HCT116 (cell line): Measurements from ENCODE around the gene KRTAP4-6. TPM values are rescaled to one million over a fixed set of nuclear protein-coding genes. Genes with fewer than 3 reads are reported as not detected.
"Not testable (repeated sequence)": the region's sequence is repeated elsewhere in the genome, so short reads cannot be mapped to it uniquely, and the experiment has no call there.

Experiments used
- ATAC-seq: fragments of 200-7000 bp; cut with Tn5 transposase; 2 replicates; pipeline ENCODE4 v1.9.1; 2020; ENCODE audit warnings: mild to moderate bottlenecking, moderate library complexity
- BruUV-seq: library from RNA; stranded (reverse); fragments of 400-500 nt; replicated peaks from 2 replicates; lab custom pipeline; 2021; lab: Mats Ljungman, UMichigan
- CTCF ChIA-PET: fragments of 300-600 bp; sonication (Branson Sonifier 250); formaldehyde crosslinking; loops from one replicate; lab custom pipeline; 2021; ENCODE audit warnings: antibody characterized with exemption; lab: Charles Lee
- POLR2A ChIA-PET: fragments of 300-600, 350-600 bp; sonication (Branson Sonifier 250); formaldehyde crosslinking; loops from one replicate; lab custom pipeline; 2021; ENCODE audit warnings: antibody characterized with exemption; lab: Charles Lee
- RAD21 ChIA-PET, 2 experiments: fragments of 300-600 bp; sonication (Branson Sonifier 250); formaldehyde crosslinking; loops; one replicate each; lab custom pipeline; 2023; ENCODE audit warnings: low total read pairs in 2 of 2; ENCODE audit not compliant: uncharacterized antibody in 2 of 2, unreplicated experiment in 2 of 2, low non-redundant PET in 1 of 2; lab: Charles Lee
- DNase-seq: peaks from one replicate; pipeline ENCODE4 v3.0.0-alpha.2; 2010; ENCODE audit warnings: low read depth, low spot score
- H2AFZ ChIP-seq: fragments of 200-600 bp; shearing (Covaris generic), sonication (generic); 2 replicates; pipeline ENCODE4 v1.6.1; 2017; ENCODE audit warnings: low read depth, mixed run types, mixed read lengths, antibody characterized with exemption, low read length; ENCODE audit not compliant: poor library complexity, severe bottlenecking
- H3K27ac ChIP-seq: 2 replicates; pipeline ENCODE4 v1.5.1; 2012; ENCODE audit warnings: low read depth, low read length
- H3K27me3 ChIP-seq: fragments of 200-600 bp; sonication (generic); 2 replicates; pipeline ENCODE4 v1.6.1; 2016; ENCODE audit warnings: mixed run types, low read length, mixed read lengths; ENCODE audit not compliant: insufficient read depth
- H3K36me3 ChIP-seq, 2 experiments: fragments of 200-500 bp in 1 of 2; fragments of 200-600 bp in 1 of 2; sonication (Bioruptor generic) in 1 of 2; sonication (generic) in 1 of 2; 2 replicates each; pipeline versions ENCODE4 v1.5.1 to v1.6.1; 2014 to 2016; ENCODE audit warnings: low read length in 2 of 2, inconsistent platforms in 1 of 2, mixed read lengths in 1 of 2, mixed run types in 1 of 2; ENCODE audit not compliant: insufficient read depth in 2 of 2, control insufficient read depth in 1 of 2
- H3K4me1 ChIP-seq, 2 experiments: fragments of 200-600 bp in 1 of 2; sonication (generic) in 1 of 2; 2 replicates each; pipeline versions ENCODE4 v1.5.1 to v1.6.1; 2012 to 2017; ENCODE audit warnings: low read length in 2 of 2, inconsistent platforms in 1 of 2, mild to moderate bottlenecking in 1 of 2, mixed read lengths in 1 of 2, mixed run types in 1 of 2, moderate library complexity in 1 of 2; ENCODE audit not compliant: insufficient read depth in 2 of 2, control insufficient read depth in 1 of 2
- H3K4me2 ChIP-seq: fragments of 200-600 bp; sonication (generic); 2 replicates; pipeline ENCODE4 v1.6.1; 2017; ENCODE audit warnings: mixed run types, low read length, mixed read lengths
- H3K4me3 ChIP-seq, 2 experiments: fragments of 200-600 bp in 1 of 2; sonication (generic) in 1 of 2; replicated peaks in 1 of 2; 2 replicates each; pipeline ENCODE4 v1.5.1; 2011 to 2016; ENCODE audit warnings: low read length in 2 of 2, control low read depth in 1 of 2, low read depth in 1 of 2, mild to moderate bottlenecking in 1 of 2, mixed read lengths in 1 of 2, mixed run types in 1 of 2
- H3K79me2 ChIP-seq: fragments of 200-600 bp; sonication (generic); 2 replicates; pipeline ENCODE4 v1.6.1; 2017; ENCODE audit warnings: mild to moderate bottlenecking, mixed run types, low read length, moderate library complexity, mixed read lengths; ENCODE audit not compliant: insufficient read depth
- H3K9ac ChIP-seq: fragments of 200-600 bp; sonication (generic); 2 replicates; pipeline ENCODE4 v1.6.1; 2016; ENCODE audit warnings: low read length, mixed read lengths
- H3K9me2 ChIP-seq: fragments of 200-600 bp; sonication (generic), shearing (Covaris generic); 2 replicates; pipeline ENCODE4 v1.6.1; 2017; ENCODE audit warnings: mixed run types, mild to moderate bottlenecking, moderate library complexity; ENCODE audit not compliant: insufficient read depth
- H3K9me3 ChIP-seq, 2 experiments: fragments of 200-500 bp in 1 of 2; fragments of 200-600 bp in 1 of 2; sonication (Bioruptor generic) in 1 of 2; sonication (generic) in 1 of 2; 2 replicates each; pipeline ENCODE4 v1.6.1; 2014 to 2017; ENCODE audit warnings: low read length in 2 of 2, mixed read lengths in 2 of 2, inconsistent platforms in 1 of 2, low read depth in 1 of 2, mild to moderate bottlenecking in 1 of 2, mixed run types in 1 of 2, moderate library complexity in 1 of 2; ENCODE audit not compliant: control insufficient read depth in 1 of 2, insufficient read depth in 1 of 2
- H4K20me1 ChIP-seq: fragments of 200-600 bp; sonication (generic), shearing (Covaris generic); 2 replicates; pipeline ENCODE4 v1.6.1; 2017; ENCODE audit warnings: mixed run types, mild to moderate bottlenecking, moderate library complexity; ENCODE audit not compliant: insufficient read depth
- ATF3 ChIP-seq: IDR thresholded peaks from 2 replicates; pipeline ENCODE4 v1.6.1; 2012
- EGR1 ChIP-seq: IDR thresholded peaks from 2 replicates; pipeline ENCODE4 v1.6.1; 2012; ENCODE audit warnings: low read depth
- EZH2phosphoT487 ChIP-seq: fragments of 200-600 bp; IDR thresholded peaks from 2 replicates; pipeline ENCODE4 v1.6.1; 2018; ENCODE audit warnings: antibody characterized with exemption, borderline replicate concordance
- FOSL1 ChIP-seq: IDR thresholded peaks from 2 replicates; pipeline ENCODE4 v1.6.1; 2012; ENCODE audit warnings: low read depth
- POLR2A ChIP-seq: IDR thresholded peaks from 2 replicates; pipeline ENCODE4 v1.7.0; 2011; ENCODE audit warnings: borderline replicate concordance; ENCODE audit not compliant: insufficient read depth, insufficient read length; ENCODE audit errors: extremely low read depth
- POLR2AphosphoS5 ChIP-seq: IDR thresholded peaks from 2 replicates; pipeline ENCODE4 v1.6.1; 2011; ENCODE audit warnings: mild to moderate bottlenecking, low read depth, low read length, moderate library complexity
- RAD21 ChIP-seq: IDR thresholded peaks from 2 replicates; pipeline ENCODE4 v1.6.1; 2012; ENCODE audit warnings: low read depth, mild to moderate bottlenecking
- REST ChIP-seq: IDR thresholded peaks from 2 replicates; pipeline ENCODE4 v1.6.1; 2012; ENCODE audit warnings: low read depth
- SIN3A ChIP-seq: IDR thresholded peaks from 2 replicates; pipeline ENCODE4 v1.6.1; 2012; ENCODE audit warnings: low read depth
- SP1 ChIP-seq: IDR thresholded peaks from 2 replicates; pipeline ENCODE4 v1.6.1; 2012; ENCODE audit warnings: low read depth
- SRF ChIP-seq: IDR thresholded peaks from 2 replicates; pipeline ENCODE4 v1.6.1; 2012; ENCODE audit warnings: low read depth
- YY1 ChIP-seq: IDR thresholded peaks from 2 replicates; pipeline ENCODE4 v1.6.1; 2011; ENCODE audit warnings: low read length, low read depth, moderate library complexity, mild to moderate bottlenecking; ENCODE audit not compliant: insufficient replicate concordance; ENCODE audit errors: extremely low read depth
- ZBTB33 ChIP-seq: IDR thresholded peaks from 2 replicates; pipeline ENCODE4 v1.6.1; 2011; ENCODE audit warnings: mild to moderate bottlenecking, low read length, moderate library complexity; ENCODE audit not compliant: insufficient replicate concordance; ENCODE audit errors: extremely low read depth
- ZFX ChIP-seq: fragments of 450-650 bp; IDR thresholded peaks from 2 replicates; pipeline ENCODE4 v1.6.1; 2017
- intact Hi-C: fragments of 100-400 bp; cut with micrococcal nuclease; formaldehyde crosslinking; loops from 2 replicates; pipeline ENCODE4 v1.10.0; 2022
- total RNA-seq: library from RNA; stranded (reverse); gene quantifications from one replicate; pipeline ENCODE4 v1.2.1, GENCODE V29; 2021; ENCODE audit not compliant: unreplicated experiment

The KRTAP4-6 gene
- total RNA-seq, 1 experiment from 2014 or later: not detected

- Histone ChIP-seq H3K4me2 (no peak overlapping the region), H3K9me3 (peaks cover 6 to 41% of the 10 kb centered on the region in 2 experiments; a peak in 3 of 4 replicates), H3K9me2 (no peaks in the 10 kb centered on the region), H3K36me3 (peaks cover 0 to 9% of the 10 kb centered on the region in 2 experiments; a peak in 1 of 4 replicates), H3K4me1 (no peaks in the 10 kb centered on the region; a peak in 1 of 4 replicates), H4K20me1 (no peaks in the 10 kb centered on the region), H3K9ac (no peak overlapping the region), H3K79me2 (no peaks in the 10 kb centered on the region), H3K4me3 (no peak overlapping the region), H2AFZ (no peak overlapping the region), H3K27ac (no peak overlapping the region), H3K27me3 (no peaks in the 10 kb centered on the region)
- BruUV-seq: no TSS peak
- ATAC-seq (no peak), DNase-seq (no peak)
- TF ChIP-seq FOSL1: no peak
- TF ChIP-seq SIN3A: no peak
- no peak for TF ChIP-seq ATF3
- no peak for TF ChIP-seq POLR2A
- TF ChIP-seq EZH2phosphoT487: no peak
- TF ChIP-seq RAD21: no peak
- no peak for TF ChIP-seq ZFX
- TF ChIP-seq SRF: no peak
- TF ChIP-seq EGR1: no peak
- TF ChIP-seq YY1: no peak
- TF ChIP-seq REST: no peak
- TF ChIP-seq SP1: no peak
- no peak for TF ChIP-seq ZBTB33
- no peak for TF ChIP-seq POLR2AphosphoS5
- intact Hi-C loops: no loop called here
- ChIA-PET CTCF (no interaction called here), POLR2A (no interaction called here), RAD21 (no interaction called here)
Observed at GRCh38 chr17:41141361-41141760, 1.0 kb upstream of the KRTAP4-6 start.

GRCh38 chr17:41139865-41140264, 479 bp downstream of the KRTAP4-6 start:
- intact Hi-C loops, RAD21 ChIA-PET, CTCF ChIA-PET, H3K9me2 ChIP-seq, H3K79me2 ChIP-seq, DNase-seq, BruUV-seq, H3K4me1 ChIP-seq, H2AFZ ChIP-seq, H3K27me3 ChIP-seq, H3K36me3 ChIP-seq, H4K20me1 ChIP-seq: not testable (repeated sequence)
- Histone ChIP-seq H3K9ac (peak overlapping the region; percentile 41; the same call in 1 of the 2 replicates), H3K4me3 (peak overlapping the region; percentile 35 to 49), H3K4me2 (peak overlapping the region; percentile 41), H3K9me3 (peaks cover 6 to 41% of the 10 kb centered on the region in 2 experiments; a peak in 3 of 4 replicates), H3K27ac (peak overlapping the region; percentile 45; the same call in 1 of the 2 replicates)
- POLR2A ChIA-PET: interaction anchor here (1.0 kb wide), 1 partner anchor 55 kb away, joined by 5 read pairs; the partner anchor contains the start of gene KRTAP4-7
- peak; percentile 42; the same call in 1 of the 2 replicates for ATAC-seq
